ENCODE results near the gene CYB5R4.

Gene CYB5R4

GRCh38 chr6:83985715-83986114, 126.2 kb downstream of the CYB5R4 start:
- no peak for DNase-seq

- DNase-seq, result no peak
These were observed 138.6 kb downstream of the CYB5R4 start for GRCh38 chr6:83998021-83998584.

GRCh38 chr6:84001119-84001518, 141.6 kb downstream of the CYB5R4 start:
- no peak for DNase-seq

- no peak for DNase-seq
These were observed 142.7 kb downstream of the CYB5R4 start for GRCh38 chr6:84002226-84002625.

- DNase-seq, result no peak
These were observed 143.6 kb downstream of the CYB5R4 start for GRCh38 chr6:84003131-84003530.

- no peak for DNase-seq
These were observed 144.2 kb downstream of the CYB5R4 start for GRCh38 chr6:84003654-84004053.

GRCh38 chr6:84007871-84008270, 148.4 kb downstream of the CYB5R4 start:
- DNase-seq, result no peak

GRCh38 chr6:84013354-84013753, 153.9 kb downstream of the CYB5R4 start:
- DNase-seq, result no peak

- no peak for DNase-seq
These were observed 154.4 kb downstream of the CYB5R4 start for GRCh38 chr6:84013931-84014330.

- DNase-seq, result no peak
These were observed 156.5 kb downstream of the CYB5R4 start for GRCh38 chr6:84016029-84016428.

All from stimulated activated CD4-positive, alpha-beta T cell treated with anti-CD3 and anti-CD28 coated beads, Interleukin-15, amount 100 ng/mL, for 24 hours (primary cell).